Activated CD4-positive, CD25-positive, alpha-beta regulatory T cell treated with anti-CD3 and anti-CD28 coated beads, Interleukin-2, amount 50 U/mL, for 72 hours (primary cell): Measurements from ENCODE around the gene LTBP4.

Experiments used
- DNase-seq: peaks from one replicate; pipeline ENCODE4 v3.0.0; 2021

The LTBP4 gene

DNA sequence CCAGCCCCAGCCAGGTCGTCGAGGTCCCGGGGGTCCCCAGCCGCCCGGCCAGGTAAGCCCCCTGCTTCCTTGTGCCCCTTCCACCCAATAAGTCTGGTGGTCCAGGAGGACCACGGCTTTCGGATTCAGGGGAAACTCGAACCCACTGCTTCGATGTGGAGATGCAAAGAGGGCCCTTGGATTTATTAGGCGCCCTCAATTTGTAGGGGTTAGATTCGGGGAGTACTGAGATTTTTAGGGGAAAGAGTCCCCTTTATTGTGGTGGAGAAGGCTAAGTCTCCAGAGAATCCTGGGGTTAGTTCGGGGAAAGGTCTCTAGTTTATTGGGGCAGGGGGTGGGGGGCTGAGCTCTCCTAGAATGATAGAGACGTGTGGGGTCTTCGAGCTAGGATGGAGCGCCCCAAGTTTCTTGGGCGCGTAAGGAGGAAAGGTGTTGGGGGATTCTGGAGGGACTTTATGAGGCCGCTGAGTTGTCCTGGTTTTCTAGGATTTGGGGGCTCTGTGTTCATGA lies 3.8 kb upstream of the LTBP4 start:
- DNase-seq: no peak

DNA sequence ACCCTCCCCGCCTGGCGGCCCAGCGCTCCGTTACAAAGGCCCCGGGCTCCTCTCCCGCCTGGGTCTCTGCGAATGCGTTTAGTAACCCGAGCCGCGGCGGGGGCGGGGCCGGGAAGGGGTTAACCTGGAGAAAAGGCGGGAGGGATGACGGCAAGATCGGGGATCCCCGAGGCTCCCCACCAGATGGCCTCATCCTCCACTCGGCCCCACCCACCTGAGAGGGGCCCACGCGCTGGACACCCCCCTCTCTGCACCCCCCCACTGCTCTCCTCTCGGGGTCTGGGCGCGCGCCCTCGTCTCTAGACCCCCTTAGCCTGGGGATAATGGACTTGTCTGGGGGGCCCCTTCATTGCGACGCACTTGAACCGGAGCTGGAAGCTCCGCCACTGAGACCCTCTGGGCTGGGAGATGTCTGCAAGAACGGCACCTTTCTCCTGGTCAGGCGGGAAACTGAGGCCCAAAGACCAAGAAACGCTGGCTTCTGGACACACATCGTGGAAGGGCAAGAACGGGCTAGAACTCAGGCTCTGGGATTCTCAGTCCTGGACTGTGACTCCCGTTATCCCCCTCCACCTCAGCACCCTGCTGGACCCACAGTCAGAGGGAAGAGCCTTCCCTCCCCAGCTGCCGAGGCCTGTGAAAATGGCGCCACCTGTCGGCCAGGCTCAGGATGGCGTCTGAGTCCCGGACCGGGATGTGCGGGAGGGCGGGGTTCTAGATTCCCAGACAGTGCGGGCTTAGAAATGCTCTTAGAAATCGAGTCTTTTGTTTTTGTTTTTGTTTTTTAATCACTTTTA lies 2.9 kb upstream of the LTBP4 start:
- DNase-seq: peak; percentile 90

DNA sequence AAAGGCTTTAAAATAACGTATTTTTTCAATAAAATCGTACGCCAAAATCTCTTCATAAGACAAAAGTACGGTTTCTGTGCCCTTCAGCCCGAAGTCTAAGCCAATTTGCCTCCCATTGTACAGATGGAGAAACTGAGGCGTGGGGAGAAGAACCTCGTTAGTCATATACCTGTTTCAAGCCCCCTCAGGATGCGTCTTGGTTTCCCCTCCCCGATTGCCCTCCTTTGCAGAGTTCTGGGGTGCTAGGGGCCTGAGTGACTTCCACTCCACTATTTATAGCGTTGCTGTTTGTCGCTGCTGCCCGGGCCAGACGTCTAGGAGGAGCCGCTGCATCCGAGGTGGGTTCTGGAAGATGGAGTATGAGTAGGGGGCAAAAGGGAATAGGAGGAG lies 2.3 kb upstream of the LTBP4 start:
- DNase-seq: no peak

DNA sequence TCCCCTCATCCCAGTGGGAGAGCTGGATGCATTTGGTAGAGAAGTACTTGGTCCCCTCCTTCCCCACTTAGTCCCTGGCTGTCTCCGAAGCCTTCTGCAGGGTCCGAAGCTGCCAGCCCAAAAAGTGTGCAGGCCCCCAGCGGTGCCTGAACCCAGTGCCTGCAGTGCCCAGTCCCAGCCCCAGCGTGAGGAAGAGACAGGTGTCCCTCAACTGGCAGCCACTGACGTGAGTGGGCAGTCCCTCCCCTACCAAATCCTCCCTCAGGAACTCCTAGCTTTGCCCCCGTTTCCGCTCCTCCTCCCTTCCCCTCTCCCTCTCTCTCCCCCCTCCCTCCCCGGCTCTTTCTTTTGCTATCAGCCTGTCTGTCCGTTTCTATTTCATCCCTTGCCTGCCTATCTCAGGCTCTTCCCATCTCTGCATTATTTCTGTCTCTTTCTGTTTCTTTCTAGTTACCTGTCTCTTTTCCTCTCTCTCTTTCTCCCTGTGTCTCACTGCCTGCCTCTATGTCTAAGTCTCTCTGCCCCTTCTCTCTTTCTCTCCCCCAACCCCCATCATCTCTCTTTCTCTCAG lies 1.8 kb upstream of the LTBP4 start:
- no peak for DNase-seq

DNA sequence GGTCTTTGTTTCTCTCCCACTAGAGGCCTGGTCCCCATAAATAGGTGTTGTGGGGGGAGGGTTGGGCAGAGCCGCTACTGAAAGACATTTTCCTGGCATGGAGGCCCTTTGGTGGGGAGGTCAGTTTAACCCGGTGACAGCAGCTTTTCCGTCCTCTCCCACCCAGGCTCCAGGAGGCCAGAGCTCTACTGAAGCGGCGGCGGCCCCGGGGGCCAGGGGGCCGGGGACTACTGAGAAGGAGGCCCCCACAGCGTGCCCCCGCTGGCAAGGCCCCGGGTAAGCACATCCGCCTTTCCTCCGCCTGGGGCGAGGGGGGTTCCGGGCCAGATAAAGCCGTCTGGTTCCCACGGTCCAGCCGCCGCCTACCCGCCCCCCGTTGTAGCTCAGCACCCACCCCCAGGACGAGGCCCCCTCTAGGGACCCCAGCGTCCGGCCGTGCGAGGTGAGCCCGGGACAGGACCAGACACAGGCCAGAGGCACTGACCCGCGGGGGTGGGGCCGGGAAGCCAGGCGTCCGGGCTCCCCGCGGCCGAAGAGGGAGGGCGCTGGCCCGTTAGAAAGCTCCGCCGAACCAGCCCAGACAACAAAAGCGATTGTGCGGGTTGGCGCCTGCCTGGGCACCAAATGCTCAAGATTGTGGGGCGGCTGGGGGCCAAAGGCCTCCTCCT lies 1.1 kb upstream of the LTBP4 start:
- no peak for DNase-seq

DNA sequence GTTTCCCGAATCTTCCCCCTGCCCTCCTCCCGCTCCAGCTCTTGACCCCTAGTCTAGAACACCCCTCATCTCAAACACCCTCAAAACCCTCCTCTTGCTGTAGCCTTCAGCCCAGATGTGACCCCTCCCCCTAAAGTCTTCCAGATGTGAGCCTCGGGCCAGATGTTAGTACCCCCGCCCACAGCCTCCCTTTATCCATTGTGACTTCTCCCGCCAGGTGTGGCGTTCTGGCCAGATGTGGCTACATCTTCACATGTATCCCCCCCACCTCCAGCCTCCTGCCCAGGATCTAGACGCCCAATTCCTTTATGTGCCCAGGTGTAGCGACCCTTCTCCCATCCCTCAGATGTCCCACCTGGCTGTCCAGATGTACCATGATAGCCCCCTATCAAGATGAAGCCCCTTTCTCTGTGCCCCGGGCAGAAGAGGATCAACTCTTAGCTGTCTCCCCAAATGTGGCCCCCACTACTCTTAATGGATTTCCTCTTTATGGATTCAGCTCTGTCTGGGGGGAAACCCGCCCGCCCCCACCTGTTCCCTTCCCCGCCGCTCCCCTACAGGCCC lies 517 bp upstream of the LTBP4 start:
- no peak for DNase-seq

DNA sequence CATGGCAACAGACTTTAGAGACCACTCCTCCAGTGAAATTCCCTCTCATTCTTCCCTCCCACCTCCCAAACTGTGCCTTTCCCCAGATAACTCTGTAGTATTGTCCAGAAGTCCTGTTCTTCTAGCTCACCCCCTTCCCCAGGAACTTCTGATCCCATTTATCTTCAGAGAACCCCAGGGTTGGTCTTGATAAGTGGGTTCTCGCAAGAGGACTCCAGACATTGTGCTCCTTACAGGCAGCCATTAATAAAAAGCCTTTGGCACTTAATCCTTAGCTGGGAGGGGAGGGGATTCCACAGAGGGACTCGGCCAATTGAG lies 1.9 kb downstream of the LTBP4 start:
- no peak for DNase-seq

DNA sequence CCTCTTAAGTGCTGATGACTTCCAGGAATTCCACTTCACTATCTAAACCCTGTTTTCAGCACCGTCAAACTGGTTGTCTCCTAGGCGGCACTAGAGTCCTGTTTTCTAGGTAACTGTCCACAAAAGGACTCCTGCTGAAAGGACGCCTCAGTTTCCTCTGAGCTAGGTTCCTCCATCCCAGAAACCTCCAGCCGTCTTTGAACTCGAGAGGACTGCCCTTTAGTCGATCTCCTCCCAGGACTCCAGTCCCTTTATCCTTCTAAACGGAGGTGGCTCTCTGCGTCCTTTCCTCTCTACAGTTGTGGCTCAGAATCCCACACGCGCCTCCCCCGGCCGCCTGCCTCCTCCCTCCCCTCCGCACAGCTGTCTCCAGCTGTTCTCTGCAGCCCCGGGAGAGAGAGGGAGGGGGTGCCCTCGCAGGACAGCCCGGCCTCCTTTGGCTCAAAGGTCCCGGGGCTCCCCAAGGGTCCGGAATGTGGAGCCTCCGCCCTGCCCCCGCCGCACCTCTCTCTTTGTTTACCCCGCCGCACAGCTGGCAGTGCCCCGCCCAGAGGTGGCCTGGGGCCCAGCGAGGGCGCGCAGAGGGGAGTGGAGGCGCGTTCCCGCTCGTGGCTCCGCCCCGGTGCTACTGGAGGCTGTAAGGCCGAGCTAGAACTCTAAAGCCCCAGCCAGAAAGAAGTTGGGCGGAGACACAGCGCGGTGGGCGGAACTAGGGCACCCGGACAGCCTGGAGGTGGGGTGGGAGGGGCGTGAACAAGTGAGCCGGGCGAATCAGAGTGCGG lies 2.4 kb downstream of the LTBP4 start:
- DNase-seq: peak; percentile 96

GRCh38 chr19:40604171-40604646 lies 3.0 kb downstream of the LTBP4 start:
- no peak for DNase-seq

DNA sequence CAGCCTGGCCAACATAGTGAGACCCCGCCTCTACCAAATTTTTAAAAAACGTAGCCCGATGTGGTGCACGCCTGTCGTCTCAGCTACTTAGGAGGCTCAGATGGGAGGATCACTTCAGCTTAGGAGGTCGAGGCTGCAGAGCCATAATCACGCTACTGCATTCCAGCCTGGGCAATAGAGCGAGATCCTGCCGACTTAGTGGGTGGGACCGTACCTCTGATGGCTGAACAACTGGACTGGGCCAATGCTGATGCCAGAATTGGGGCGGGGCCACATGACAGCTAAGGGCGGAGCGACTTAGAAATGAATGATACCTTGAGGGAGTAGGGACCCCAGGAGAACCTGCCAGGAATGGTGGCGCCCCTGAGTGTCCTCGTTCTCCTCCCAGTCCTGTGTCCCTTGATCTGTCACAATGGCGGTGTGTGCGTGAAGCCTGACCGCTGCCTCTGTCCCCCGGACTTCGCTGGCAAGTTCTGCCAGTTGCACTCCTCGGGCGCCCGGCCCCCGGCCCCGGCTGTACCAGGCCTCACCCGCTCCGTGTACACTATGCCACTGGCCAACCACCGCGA lies 3.6 kb downstream of the LTBP4 start:
- DNase-seq: no peak

- peak; percentile 76 for DNase-seq
Observed at GRCh38 chr19:40605216-40605971, 4.2 kb downstream of the LTBP4 start.

- no peak for DNase-seq
Observed at GRCh38 chr19:40607311-40608239, 6.4 kb downstream of the LTBP4 start.

DNA sequence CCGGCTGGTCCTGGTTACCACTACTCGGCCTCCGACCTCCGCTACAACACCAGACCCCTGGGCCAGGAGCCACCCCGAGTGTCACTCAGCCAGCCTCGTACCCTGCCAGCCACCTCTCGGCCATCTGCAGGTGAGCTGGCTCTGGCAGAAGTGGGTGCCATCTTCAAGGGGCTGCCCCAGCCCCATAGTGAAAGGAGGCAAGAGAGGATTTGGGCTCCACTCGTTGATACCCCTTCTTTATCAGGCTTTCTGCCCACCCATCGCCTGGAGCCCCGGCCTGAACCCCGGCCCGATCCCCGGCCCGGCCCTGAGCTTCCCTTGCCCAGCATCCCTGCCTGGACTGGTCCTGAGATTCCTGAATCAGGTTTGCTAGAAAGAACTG lies 7.1 kb downstream of the LTBP4 start:
- no peak for DNase-seq

- no peak for DNase-seq
Observed at GRCh38 chr19:40608957-40609356, 7.8 kb downstream of the LTBP4 start.

DNA sequence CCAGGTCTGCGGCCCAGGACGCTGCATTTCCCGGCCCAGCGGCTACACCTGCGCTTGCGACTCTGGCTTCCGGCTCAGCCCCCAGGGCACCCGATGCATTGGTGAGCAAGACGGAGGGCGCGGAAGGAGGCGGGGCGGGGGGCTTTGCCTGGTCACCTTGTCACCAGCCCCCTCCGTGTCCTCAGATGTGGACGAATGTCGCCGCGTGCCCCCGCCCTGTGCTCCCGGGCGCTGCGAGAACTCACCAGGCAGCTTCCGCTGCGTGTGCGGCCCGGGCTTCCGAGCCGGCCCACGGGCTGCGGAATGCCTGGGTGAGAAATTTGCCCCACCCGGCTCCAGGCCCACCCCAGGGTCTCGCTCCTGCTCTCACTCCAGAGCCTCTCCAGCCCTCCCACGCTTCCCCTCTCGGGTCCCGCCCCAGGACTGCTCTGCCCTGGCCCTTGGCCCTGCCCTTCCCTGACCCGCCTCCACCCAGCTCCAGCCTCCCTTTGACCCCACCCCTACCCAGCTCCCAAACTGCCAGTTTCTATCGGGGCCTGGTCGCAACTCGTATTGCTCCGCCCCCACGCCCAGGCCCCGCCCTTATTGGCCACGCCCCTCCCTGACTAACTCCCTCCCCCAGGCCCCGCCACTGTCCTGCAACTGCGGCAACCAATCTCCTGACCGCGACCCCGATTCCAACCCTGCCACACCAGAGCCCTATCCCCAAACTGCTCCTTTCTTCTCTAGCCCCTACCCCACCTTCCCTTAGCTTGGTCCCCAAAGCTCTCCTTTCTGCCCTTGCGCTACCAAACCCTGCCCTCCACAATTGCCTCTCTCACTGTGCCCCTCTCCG lies 8.6 kb downstream of the LTBP4 start:
- peak; percentile 92 for DNase-seq

GRCh38 chr19:40610396-40611064 lies 9.4 kb downstream of the LTBP4 start:
- DNase-seq: peak; percentile 66

DNA sequence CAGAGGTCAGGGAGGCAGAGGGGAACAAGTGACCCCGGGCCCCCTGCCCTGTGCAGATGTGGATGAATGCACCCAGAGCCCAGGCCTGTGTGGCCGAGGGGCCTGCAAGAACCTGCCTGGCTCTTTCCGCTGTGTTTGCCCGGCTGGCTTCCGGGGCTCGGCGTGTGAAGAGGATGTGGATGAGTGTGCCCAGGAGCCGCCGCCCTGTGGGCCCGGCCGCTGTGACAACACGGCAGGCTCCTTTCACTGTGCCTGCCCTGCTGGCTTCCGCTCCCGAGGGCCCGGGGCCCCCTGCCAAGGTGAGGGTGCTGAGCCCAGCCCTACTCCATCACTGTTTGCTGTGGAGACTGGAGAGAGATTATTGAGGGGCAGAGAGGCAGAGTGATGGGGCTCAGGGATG lies 9.9 kb downstream of the LTBP4 start:
- no peak for DNase-seq

- DNase-seq: no peak
Observed at GRCh38 chr19:40611900-40612698, 10.9 kb downstream of the LTBP4 start.
